ENCODE measurements around the gene C9orf152.

DNA sequence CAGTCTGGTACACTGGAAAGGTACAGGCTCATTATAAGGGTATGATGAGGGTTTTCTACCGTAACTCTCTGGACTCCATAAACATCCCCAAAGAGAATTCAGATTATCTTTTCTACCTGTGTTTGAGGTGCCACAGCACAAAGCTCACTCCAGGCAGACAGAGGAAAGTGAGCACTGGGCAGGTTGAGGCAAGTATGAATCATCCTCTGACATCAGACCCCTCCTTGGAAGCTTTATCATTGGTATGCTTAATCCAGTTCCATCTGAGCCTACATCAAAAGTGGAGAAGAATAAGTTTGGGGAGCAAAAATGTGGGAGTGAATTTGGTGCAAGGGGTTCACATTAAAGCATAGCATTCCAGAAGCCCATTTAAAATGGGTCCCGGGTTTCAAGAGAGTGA lies 21.7 kb downstream of the C9orf152 start:
- TF ChIP-seq, protein P1, sequence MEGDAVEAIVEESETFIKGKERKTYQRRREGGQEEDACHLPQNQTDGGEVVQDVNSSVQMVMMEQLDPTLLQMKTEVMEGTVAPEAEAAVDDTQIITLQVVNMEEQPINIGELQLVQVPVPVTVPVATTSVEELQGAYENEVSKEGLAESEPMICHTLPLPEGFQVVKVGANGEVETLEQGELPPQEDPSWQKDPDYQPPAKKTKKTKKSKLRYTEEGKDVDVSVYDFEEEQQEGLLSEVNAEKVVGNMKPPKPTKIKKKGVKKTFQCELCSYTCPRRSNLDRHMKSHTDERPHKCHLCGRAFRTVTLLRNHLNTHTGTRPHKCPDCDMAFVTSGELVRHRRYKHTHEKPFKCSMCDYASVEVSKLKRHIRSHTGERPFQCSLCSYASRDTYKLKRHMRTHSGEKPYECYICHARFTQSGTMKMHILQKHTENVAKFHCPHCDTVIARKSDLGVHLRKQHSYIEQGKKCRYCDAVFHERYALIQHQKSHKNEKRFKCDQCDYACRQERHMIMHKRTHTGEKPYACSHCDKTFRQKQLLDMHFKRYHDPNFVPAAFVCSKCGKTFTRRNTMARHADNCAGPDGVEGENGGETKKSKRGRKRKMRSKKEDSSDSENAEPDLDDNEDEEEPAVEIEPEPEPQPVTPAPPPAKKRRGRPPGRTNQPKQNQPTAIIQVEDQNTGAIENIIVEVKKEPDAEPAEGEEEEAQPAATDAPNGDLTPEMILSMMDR (conservative IDR thresholded peaks at IDR 0.05; ENCODE audit: low read depth, low read length), result no peak
- TF ChIP-seq EZH2 (IDR thresholded peaks at IDR 0.05; ENCODE audit: low read length, unreplicated experiment), result no peak
